Measurements from ENCODE around the gene MTR.

- no peak for TF ChIP-seq RAD21 (conservative IDR thresholded peaks at IDR 0.05 in 1 of 2, IDR thresholded peaks at IDR 0.05 in 1 of 2)
- no peak for TF ChIP-seq POLR2AphosphoS2 (conservative IDR thresholded peaks at IDR 0.05; ENCODE audit: low read length)
- no peak for TF ChIP-seq POLR2A (IDR thresholded peaks at IDR 0.05; ENCODE audit: low read length)
- TF ChIP-seq HMGXB4 (CRISPR knock-in tag; IDR thresholded peaks at IDR 0.05; ENCODE audit: borderline replicate concordance), result no peak
- no peak for TF ChIP-seq CTCF (IDR thresholded peaks at IDR 0.05)
- no peak for TF ChIP-seq SREBF2 (IDR thresholded peaks at IDR 0.05)
- no peak for TF ChIP-seq TP53 (CRISPR knock-in tag; IDR thresholded peaks at IDR 0.05)
- no peak for TF ChIP-seq CHD4 (IDR thresholded peaks at IDR 0.05; ENCODE audit: borderline replicate concordance)
- TF ChIP-seq REST (IDR thresholded peaks at IDR 0.05), result no peak
- no peak for TF ChIP-seq PHF8 (IDR thresholded peaks at IDR 0.05; ENCODE audit: borderline replicate concordance, low read depth)
- TF ChIP-seq ESRRA (IDR thresholded peaks at IDR 0.05; ENCODE audit: borderline replicate concordance, low read length), result no peak
- no peak for TF ChIP-seq GATA3 (IDR thresholded peaks at IDR 0.05; ENCODE audit: borderline replicate concordance)
- TF ChIP-seq CBX2 (IDR thresholded peaks at IDR 0.05; ENCODE audit: borderline replicate concordance, low read depth), result no peak
- TF ChIP-seq MYC (IDR thresholded peaks at IDR 0.05; ENCODE audit: borderline replicate concordance, low read length), result no peak
Observed at GRCh38 chr1:236869911-236870310, 74.8 kb downstream of the MTR start.
